HG02840 (cell line): ENCODE data around the gene STRA8.

Experiments
- ATAC-seq: cut with Tn5 transposase; IDR thresholded peaks from one replicate; pipeline ENCODE4 v1.9.1; 2021; ENCODE audit warnings: mild to moderate bottlenecking, moderate library complexity, moderate number of reproducible peaks; ENCODE audit not compliant: unreplicated experiment, low FRiP score

The STRA8 gene

GRCh38 chr7:135233570-135233969 is at the start of gene STRA8:
TSS of gene STRA8 (plus strand) at chr7:135233838. CDS start at chr7:135240525, 6,687 bp downstream.
- no peak for ATAC-seq

- ATAC-seq: no peak
Observed at GRCh38 chr7:135184254-135184841, 49.3 kb upstream of the STRA8 start.

- no peak for ATAC-seq
Observed at GRCh38 chr7:135185471-135186260, 48.0 kb upstream of the STRA8 start.

GRCh38 chr7:135186261-135186540 is 47.4 kb upstream of the STRA8 start:
- no peak for ATAC-seq

GRCh38 chr7:135186841-135187253 is 46.8 kb upstream of the STRA8 start:
- ATAC-seq: no peak

- no peak for ATAC-seq
Observed at GRCh38 chr7:135188298-135188984, 45.2 kb upstream of the STRA8 start.

GRCh38 chr7:135189221-135189662 is 44.4 kb upstream of the STRA8 start:
- ATAC-seq: no peak

- ATAC-seq: no peak
Observed at GRCh38 chr7:135189961-135190360, 43.7 kb upstream of the STRA8 start.

GRCh38 chr7:135190703-135191102 is 42.9 kb upstream of the STRA8 start:
- ATAC-seq: no peak

GRCh38 chr7:135192914-135193536 is 40.6 kb upstream of the STRA8 start:
- ATAC-seq: no peak

- no peak for ATAC-seq
Observed at GRCh38 chr7:135193615-135194081, 40.0 kb upstream of the STRA8 start.

- ATAC-seq: no peak
Observed at GRCh38 chr7:135194494-135195095, 39.0 kb upstream of the STRA8 start.

- ATAC-seq: no peak
Observed at GRCh38 chr7:135195156-135195555, 38.5 kb upstream of the STRA8 start.

- ATAC-seq: no peak
Observed at GRCh38 chr7:135195968-135196629, 37.5 kb upstream of the STRA8 start.

GRCh38 chr7:135197343-135197742 is 36.3 kb upstream of the STRA8 start:
- no peak for ATAC-seq

GRCh38 chr7:135197906-135198655 is 35.6 kb upstream of the STRA8 start:
- no peak for ATAC-seq

GRCh38 chr7:135199439-135199838 is 34.2 kb upstream of the STRA8 start:
- no peak for ATAC-seq

- ATAC-seq: no peak
Observed at GRCh38 chr7:135200821-135201331, 32.8 kb upstream of the STRA8 start.

GRCh38 chr7:135201350-135201749 is 32.3 kb upstream of the STRA8 start:
- ATAC-seq: no peak
